Psoas muscle (tissue), 8 donors: ENCODE data around the gene CACNA2D1. TPM values are rescaled to one million over a fixed set of nuclear protein-coding genes. Genes with fewer than 3 reads are reported as not detected.

ENCODE experiments used
- ATAC-seq, 4 donors: fragments of 200-7000 bp; cut with Tn5 transposase; one replicate each; pipeline ENCODE4 v1.9.1; 2020; ENCODE audit warnings: moderate library complexity in 3 of 4, mild to moderate bottlenecking in 2 of 4
- DNase-seq, 2 donors: peaks; one replicate each; pipeline ENCODE4 v3.0.0-alpha.2; 2020
- H3K27ac ChIP-seq: fragments of 200-600 bp; one replicate; pipeline ENCODE4 v1.8.0; 2022
- H3K27me3 ChIP-seq, 3 donors: fragments of 200-600 bp in 1 of 3; one replicate each; pipeline versions ENCODE4 v1.6.1 to v1.8.0; 2013 to 2022; ENCODE audit warnings: low read length in 2 of 3, mild to moderate bottlenecking in 2 of 3, moderate library complexity in 1 of 3; ENCODE audit not compliant: insufficient read depth in 3 of 3
- H3K36me3 ChIP-seq, 2 donors: fragments of 200-600 bp in 1 of 2; one replicate each; pipeline versions ENCODE4 v1.6.1 to v1.8.0; 2013 to 2022; ENCODE audit warnings: low read depth in 1 of 2, mild to moderate bottlenecking in 1 of 2, moderate library complexity in 1 of 2; ENCODE audit not compliant: insufficient read depth in 1 of 2
- H3K4me1 ChIP-seq: fragments of 200-600 bp; one replicate; pipeline ENCODE4 v1.8.0; 2022
- H3K4me3 ChIP-seq: fragments of 200-600 bp; one replicate; pipeline ENCODE4 v1.8.0; 2022; ENCODE audit warnings: mild to moderate bottlenecking
- H3K9me3 ChIP-seq: fragments of 200-600 bp; one replicate; pipeline ENCODE4 v1.8.0; 2022
- CTCF ChIP-seq: fragments of 200-600 bp; IDR thresholded peaks from one replicate; pipeline ENCODE4 v1.8.0; 2022; ENCODE audit warnings: antibody characterized with exemption
- WGBS, 3 donors: extraction: QIAGEN DNeasy Blood & Tissue Kit; methylation state at CpG; one replicate each; pipeline versions ENCODE4 v1.1.6 to v1.1.7; 2013; 5-methylcytosine and 5-hydroxymethylcytosine counted together
- intact Hi-C, 2 donors: fragments of 100-400 bp; cut with DNase I; formaldehyde crosslinking; loops; one replicate each; pipeline versions ENCODE4 v1.11.0 to v1.14.2; 2022
- polyA plus RNA-seq, 3 donors: library from polyadenylated mRNA; stranded (reverse); fragments of 200-250 nt; gene quantifications; one replicate each; pipeline ENCODE4 v1.2.3, GENCODE V29; 2013
- total RNA-seq, 4 donors: library from RNA; stranded (reverse); fragmentation: NEBNext Ultra II Directional in 2 of 4; extraction: Animal tissue kit (Norgen Biotek cat#: 25700) in 2 of 4; gene quantifications; one replicate each; pipeline versions ENCODE4 v1.2.1 to v1.2.4, GENCODE V29; 2021 to 2023
- donor health status: healthy with polysubstance abuse.
- donor health status: DM: no; HTN: no; CAD: no; lungs with moderate emphysema.
- donor health status: Bipolar disorder and iron deficiency.
- donor health status: healthy.
- donor health status: DM: yes; HTN: yes; CAD: no.
- donor health status: DM: no; HTN: no; CAD: no.
- donor health status: DM: no; HTN: no; CAD: no.
- donor health status: DM: yes; HTN: yes; CAD: no.

The CACNA2D1 gene
- total and polyA plus RNA-seq, 7 donors, result 10.2 to 167 (median 97.5) TPM

GRCh38 chr7:81986723-81987470 is 456.7 kb downstream of the CACNA2D1 start:
- WGBS, 3 donors, result 91 to 95% (median 92%) methylated on average over 3 of the region's 3 CpGs
- DNase-seq (no peak), ATAC-seq (no peak)
- Histone ChIP-seq H3K27ac (no peak overlapping the region), H3K27me3 (no peaks in the 10 kb centered on the region), H3K4me3 (no peak overlapping the region), H3K9me3 (no peaks in the 10 kb centered on the region), H3K4me1 (no peaks in the 10 kb centered on the region), H3K36me3 (peaks cover 0 to 72% of the 10 kb centered on the region in 2 donors)
- intact Hi-C loops, result loop anchor here in 1 of 2 donors (2.0 kb wide), 1 partner anchor 18 kb away; no protein-coding TSS in a partner anchor
- no peak for TF ChIP-seq CTCF

- DNase-seq (no peak), ATAC-seq (no peak)
- intact Hi-C loops, result no loop called here
- H3K27me3 ChIP-seq, result no peaks in the 10 kb centered on the region
- no peak for TF ChIP-seq CTCF
- no peaks in the 10 kb centered on the region for H3K4me1 ChIP-seq
- peaks cover 0 to 79% of the 10 kb centered on the region in 2 donors for H3K36me3 ChIP-seq
- H3K4me3 ChIP-seq, result no peak overlapping the region
- no peaks in the 10 kb centered on the region for H3K9me3 ChIP-seq
- H3K27ac ChIP-seq, result no peak overlapping the region
- WGBS, 3 donors, result 75 to 82% (median 80%) methylated on average over 3 of the region's 3 CpGs
Measured at GRCh38 chr7:81983406-81983805, 460.2 kb downstream of the CACNA2D1 start.

GRCh38 chr7:81973117-81973516 is 470.5 kb downstream of the CACNA2D1 start:
- Histone ChIP-seq H3K27ac (no peak overlapping the region), H3K36me3 (peaks cover 0 to 47% of the 10 kb centered on the region in 2 donors), H3K4me1 (no peaks in the 10 kb centered on the region), H3K27me3 (no peaks in the 10 kb centered on the region), H3K9me3 (no peaks in the 10 kb centered on the region), H3K4me3 (no peak overlapping the region)
- ATAC-seq (no peak), DNase-seq (no peak)
- intact Hi-C loops, result no loop called here
- TF ChIP-seq CTCF, result no peak
- WGBS, 3 donors, result 94 to 95% (median 94%) methylated on average over 2 of the region's 2 CpGs

GRCh38 chr7:81960026-81960425 is 483.6 kb downstream of the CACNA2D1 start:
- Histone ChIP-seq H3K4me1 (peaks cover 9% of the 10 kb centered on the region), H3K36me3 (peaks cover 0 to 44% of the 10 kb centered on the region in 2 donors), H3K4me3 (no peak overlapping the region), H3K9me3 (no peaks in the 10 kb centered on the region), H3K27ac (no peak overlapping the region), H3K27me3 (no peaks in the 10 kb centered on the region)
- no peak for ATAC-seq
- intact Hi-C loops, result no loop called here
- DNase-seq, result no peak
- whole genome bisulfite sequencing, 3 donors, result 68 to 75% (median 69%) methylated on average over 2 of the region's 2 CpGs
- TF ChIP-seq CTCF, result no peak
